GM18508 (cell line): ENCODE results near the gene CACNA2D1.
"Not testable (repeated sequence)": the region's sequence is repeated elsewhere in the genome, so short reads cannot be mapped to it uniquely, and the experiment has no call there.

ENCODE experiments used
- ATAC-seq: cut with Tn5 transposase; IDR thresholded peaks from one replicate; pipeline ENCODE4 v1.9.1; 2021; ENCODE audit warnings: moderate number of reproducible peaks; ENCODE audit not compliant: insufficient read depth, unreplicated experiment

Gene CACNA2D1

DNA sequence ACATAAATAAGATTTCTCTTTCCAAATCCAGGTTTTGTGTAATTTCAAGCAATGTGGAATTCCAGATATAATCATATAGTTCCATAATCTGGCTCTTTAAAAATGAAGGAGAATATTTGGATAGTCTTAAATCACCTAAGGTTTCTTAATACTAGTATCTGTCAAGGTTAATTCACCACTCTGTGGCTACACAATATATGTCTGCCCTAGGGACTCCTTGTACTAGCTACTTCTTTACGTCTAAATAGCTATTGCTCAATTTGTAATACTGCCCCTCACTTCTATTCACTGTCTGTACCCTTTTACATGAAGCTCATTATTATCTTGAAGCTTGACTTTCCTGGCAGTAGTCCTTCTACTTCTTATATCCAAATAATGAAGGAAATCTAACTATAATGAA is 47.2 kb downstream of the CACNA2D1 start:
- no peak for ATAC-seq

DNA sequence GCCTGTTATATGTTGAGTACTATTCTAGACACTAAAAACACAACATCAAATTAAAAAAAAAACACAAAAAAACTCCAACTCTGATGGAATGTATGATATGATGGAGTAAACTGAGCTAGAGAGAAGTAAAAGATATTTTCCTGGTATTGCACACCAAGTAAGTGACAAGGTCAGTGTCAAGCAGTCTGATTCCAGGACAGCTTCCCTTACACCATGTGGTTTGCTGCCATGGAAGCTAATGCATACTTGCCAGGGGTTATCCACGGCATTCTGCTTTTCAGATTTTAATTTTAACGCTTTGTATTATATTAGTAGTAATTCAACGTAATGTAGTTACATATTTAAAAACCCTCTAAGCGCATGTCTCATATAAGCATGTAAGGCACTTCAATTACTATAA is 48.4 kb downstream of the CACNA2D1 start:
- ATAC-seq, result no peak

DNA sequence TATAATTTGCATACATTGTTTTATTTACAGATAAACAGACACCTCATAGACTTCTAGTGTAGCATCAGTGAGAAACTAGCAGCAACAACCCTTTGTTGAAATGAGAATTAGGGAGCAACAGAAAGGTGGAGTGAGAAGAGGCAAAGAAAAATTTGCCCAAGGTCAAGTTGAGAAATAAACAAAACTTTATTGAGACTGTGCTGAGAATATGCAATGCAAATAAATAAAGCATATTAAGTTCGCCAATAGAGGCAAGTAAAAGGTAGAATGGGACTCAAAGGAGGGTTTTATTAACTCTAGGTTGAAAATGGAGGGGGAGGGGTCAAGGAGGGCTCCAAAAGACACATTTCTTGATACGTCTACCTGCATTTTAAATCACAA is 49.7 kb downstream of the CACNA2D1 start:
- ATAC-seq, result no peak

DNA sequence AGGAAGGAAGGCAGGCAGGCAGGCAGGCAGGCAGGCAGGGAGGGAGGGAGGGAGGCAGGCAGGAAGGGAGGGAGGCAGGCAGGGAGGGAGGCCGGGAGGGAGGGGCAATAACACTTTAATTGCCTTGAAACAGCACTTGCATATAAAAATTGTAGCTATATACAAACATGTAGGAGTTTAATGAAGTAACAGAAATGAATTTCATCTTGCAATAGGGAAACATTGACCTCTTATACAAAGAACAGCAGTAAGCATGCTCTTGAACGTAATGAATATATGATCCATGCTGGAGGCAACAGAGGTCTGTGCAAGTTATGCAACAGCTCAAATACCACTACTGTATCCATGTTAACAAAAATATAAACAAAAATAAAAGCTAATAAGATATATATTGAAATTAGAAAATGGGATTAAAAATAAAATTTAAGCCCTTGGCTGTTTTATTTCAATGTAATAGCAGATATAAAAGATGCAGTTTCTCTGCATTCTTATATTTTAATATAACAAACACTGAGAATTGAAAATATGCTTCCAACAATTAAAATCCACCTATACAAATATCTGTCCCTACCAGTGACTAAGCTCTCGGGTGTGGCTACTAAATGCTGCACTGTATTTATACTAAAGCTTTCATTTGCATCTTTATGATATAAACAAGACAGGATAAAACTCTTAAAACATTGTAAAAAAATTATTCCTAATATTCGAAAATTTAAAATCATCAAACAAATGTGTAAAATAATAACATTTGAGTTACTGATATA is 50.3 kb downstream of the CACNA2D1 start:
- no peak for ATAC-seq

DNA sequence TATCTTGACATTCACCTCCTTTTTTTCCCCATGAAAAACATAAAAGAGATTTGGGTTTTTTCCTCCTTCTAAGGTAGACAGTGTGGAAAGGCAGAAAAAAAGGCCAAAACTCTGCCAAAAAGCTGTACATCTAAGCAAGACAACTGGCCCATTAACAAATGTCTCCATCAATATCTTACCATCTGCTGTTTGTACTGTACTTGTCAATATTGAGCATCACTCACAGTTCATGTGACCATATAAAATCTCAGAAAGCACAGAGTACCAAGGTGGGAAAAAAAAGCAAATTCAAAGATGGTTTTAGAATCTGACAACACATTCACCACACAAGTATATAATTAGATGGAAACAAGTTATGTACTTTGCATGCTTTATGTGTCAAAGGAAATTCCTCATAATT is 52.6 kb downstream of the CACNA2D1 start:
- ATAC-seq, result no peak

DNA sequence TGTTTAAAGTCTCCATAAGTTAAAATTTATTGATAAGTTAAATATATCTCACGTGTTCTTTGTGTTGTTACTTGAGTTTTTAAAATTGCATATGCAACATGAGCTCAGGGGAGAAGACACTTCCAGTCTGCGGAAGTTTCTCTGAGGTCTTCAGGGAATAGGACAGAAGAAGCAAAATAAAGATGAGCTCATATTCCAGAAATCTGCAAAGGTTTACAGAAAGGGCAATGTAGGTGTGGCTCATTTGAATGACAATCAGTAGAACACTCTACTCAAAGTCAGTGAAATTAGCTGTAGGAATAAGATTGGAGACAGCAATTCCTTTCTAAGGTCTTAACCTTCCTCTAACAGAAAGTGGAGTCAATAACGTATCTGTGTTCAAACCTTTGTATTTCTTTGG is 53.7 kb downstream of the CACNA2D1 start:
- ATAC-seq, result no peak

DNA sequence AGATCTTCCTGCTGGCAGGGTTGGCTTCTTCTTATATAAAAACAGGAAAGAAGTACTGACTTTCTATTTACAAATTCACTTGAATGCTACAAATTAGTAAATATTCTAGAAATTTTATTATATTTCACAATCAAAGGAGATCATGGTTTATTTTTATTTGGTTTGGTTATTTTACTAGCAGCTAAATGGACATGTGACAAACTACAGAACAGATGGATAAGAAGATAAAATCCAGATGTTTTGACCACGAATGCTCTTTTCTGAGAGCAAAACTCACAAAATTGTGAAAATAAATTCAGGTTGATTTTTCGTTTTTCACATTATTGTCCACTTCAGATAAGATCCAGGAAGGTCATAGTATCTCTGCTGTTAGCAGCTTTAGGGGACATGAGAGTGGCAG is 55.4 kb downstream of the CACNA2D1 start:
- no peak for ATAC-seq

DNA sequence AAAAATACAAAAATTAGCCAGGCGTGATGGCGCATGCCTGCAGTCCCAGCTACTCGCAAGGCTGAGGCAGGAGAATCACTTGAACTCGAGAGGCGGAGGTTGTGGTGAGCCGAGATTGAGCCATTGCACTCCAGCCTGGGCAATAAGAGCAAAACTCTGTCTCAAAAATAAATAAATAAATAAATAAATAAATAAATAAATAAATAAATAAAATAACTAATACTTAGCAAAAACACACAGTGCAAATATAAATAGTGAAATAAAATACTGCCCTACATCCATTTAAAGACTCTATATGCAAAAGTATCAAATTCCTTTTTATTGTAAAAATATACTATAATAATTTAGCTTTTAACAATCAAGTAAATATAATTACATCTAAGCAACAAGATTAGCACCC is 57.0 kb downstream of the CACNA2D1 start:
- ATAC-seq, result not testable (repeated sequence)

DNA sequence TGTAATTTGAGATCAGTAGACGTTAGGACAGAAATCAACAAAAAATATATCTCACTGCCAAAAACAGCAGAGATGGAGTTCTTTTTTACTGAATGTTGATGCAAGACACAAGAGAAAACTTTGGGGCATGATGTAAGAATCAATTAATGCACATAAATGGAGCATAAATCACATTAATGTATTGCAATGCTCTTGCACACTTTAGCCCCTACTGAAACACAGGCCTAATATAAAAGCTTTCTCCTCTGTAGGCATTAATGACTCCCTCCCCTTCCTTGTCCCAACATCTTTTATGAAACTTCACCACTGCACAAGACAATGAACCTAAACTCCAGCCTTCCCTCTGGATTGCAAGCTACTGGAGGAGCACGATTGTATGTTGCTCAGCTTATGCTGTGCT is 58.8 kb downstream of the CACNA2D1 start:
- no peak for ATAC-seq

DNA sequence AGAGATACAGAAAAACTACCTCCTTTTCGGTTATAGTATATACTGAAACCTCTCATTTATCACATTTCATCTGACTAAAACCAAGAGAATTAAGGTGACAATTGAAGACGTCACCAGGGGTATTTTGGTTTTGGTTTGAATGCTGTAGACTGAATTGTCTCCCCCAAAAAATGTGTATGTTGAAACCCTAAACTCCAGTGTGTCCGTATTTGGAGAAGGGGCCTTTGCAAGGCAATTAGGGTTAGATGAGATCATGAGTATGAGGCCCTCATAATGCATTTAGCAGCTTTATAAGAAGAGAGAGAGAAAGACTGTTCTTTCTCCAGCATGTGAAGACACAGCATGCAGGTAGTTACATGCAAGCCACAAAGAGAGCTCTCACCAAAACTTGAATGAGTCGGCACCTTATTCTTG is 59.5 kb downstream of the CACNA2D1 start:
- ATAC-seq, result no peak

DNA sequence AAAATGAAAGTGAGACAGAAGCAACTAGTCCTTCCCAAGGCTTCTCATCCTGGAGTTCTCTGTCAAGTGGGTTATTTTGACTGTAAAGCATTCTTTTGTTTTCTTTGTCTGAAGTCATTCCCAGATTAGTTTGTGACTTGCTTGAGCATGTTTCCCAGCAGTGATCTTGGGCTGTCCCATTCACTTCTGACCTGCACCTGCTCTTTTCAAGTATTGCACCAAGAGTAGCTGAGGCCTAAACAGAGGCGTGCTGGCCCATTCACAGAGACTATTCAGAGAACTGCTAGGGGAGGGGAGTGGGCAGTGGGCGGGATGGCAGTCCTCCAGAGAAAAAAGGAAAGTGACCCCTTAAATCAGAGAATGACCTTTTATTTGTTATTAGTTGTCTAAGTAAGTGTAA is 61.3 kb downstream of the CACNA2D1 start:
- no peak for ATAC-seq

DNA sequence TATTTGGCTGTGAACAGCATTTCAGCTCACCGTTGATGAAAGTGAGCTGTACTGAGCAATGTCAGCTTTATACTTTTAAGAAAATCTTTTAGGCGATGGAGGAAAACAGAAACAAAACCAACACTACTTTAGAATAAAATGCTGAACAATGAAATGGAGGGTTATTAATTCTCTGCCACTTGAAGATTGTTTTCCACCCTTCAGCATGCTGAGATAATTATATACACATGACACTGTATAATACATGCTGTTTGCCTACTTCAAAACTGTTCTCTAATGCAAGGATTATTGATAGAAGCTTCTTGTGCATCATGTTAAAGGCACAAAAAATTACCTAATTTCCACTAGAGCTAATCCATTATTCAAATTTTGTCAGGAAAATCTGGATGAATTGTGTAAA is 66.8 kb downstream of the CACNA2D1 start:
- no peak for ATAC-seq

DNA sequence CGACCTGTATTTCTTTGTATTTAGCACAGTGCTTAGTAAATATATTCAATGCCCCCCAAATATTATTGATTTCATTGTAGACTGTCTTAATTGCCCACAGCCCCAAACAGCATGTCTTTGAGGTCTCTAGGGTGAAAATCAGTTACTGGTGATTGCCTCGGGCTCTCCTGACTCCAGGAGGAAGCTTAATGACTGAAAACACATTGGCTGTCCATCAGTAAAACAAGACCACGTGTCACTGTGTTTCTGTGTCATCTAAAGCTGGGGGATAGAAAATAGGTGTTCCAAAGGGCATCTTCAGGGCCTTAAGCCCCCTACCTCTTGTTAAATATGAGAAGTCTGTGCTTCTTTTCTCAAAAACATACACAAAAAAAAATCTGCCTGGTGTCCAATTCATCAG is 67.9 kb downstream of the CACNA2D1 start:
- ATAC-seq, result no peak

DNA sequence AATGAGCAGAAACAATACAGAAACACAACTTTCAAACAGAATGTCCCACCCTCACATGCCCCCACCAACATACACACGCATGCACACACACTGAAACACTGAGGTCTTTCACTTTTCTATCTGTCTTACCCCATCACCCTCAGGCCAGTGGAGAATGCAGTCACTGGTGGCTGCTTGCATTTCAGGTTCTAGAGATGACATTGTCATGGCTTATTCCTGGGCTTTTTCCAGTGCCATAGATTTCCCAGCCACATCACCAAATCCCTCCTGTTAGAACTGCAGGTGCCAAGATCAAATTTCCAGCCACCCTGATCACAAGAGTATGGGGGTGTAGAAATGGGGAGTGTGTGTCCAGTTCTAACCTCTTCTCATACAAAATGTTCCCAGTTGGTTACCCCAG is 68.4 kb downstream of the CACNA2D1 start:
- ATAC-seq, result no peak

DNA sequence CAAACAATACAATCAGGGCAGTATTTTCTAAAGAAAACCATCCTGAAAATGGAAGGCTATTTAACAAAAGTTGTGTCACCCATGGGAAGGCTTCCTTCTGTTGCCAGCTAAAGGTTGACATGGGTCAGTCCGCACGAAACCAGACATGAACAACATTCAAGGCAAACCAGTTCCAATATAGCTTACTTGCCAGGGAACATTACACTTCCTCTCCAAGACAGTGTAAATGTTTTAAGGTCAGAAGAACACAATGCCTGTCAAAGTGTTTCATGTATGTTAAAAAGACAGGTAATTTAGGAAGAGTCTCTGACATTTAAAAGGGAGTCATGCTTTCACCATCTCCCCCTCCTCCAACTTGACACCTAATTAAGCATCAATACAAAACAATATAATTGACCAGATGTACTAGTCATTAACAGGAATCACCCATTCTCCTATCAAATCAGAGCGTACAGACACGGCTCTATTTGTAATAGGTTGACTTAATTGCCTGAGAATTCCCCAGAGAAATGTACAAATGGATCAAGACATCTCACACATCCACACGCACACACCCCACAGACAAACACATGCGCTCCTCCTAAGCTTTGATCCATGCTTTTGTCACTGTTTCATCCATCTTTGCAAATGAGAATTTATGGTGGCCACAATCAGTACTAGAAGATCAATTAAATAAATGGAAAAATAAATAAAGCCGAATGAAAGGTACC is 69.5 kb downstream of the CACNA2D1 start:
- no peak for ATAC-seq

DNA sequence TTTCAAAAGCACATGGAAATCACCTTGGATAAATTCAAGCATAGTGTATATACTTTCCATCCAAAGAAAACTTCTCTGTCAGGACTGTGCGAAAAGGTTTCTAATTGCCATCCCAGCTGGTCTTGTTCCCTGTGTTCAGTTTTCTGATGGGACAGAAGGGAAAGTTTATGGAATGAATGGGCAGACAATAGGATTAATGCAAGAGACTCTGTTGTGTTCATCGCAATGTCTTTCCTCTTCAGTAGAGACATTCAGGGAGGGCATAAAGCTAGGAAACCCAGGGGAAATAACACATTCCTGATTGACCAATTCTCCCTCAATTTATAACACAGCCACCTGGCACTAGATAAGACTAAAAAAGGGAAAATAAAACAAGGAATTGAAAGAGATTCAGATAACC is 78.9 kb downstream of the CACNA2D1 start:
- ATAC-seq, result no peak

DNA sequence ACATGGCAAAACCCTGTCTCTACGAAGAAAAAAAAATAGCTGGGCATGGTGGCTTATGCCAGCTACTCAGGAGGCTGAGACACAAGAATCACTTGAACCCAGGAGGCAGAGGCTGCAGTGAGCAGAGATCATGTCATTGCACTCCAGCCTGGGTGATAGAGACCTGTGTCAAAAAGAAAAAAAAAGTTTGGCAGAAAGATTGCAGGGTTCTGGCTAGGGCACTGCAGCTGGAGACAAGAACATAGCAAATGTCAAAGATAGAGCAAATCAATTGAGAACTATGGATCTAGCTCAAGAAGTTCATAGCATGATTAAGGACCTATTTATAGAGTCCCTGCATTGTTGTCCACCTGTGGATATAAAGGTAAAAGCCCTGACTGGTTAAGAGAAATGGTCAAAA is 79.5 kb downstream of the CACNA2D1 start:
- ATAC-seq, result no peak

DNA sequence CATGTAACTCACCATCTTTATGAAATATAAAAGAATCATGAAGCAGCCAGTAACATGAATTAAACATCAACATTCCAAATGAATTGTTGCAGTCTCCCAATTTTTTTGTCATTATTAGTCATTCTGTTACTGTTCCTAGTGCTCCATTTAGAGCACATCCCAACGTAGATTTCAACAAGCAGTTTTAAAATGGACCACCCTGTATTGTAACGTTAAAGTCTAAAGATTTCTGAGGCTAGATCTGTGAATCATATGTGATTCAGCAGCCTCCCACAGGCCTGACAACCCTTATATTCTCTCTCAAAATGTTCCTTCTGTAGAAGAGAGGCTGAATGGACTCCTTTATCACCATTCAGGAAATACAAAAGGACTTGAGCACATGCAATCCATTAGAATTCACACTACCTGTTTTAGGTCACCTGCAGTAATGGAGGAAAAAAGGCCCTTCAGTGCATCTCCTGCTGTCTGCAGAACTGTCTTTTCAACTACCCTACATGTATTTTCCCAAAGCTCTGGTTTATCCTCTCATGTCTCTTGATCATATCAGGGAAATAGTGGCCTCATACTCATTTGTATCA is 81.4 kb downstream of the CACNA2D1 start:
- no peak for ATAC-seq

DNA sequence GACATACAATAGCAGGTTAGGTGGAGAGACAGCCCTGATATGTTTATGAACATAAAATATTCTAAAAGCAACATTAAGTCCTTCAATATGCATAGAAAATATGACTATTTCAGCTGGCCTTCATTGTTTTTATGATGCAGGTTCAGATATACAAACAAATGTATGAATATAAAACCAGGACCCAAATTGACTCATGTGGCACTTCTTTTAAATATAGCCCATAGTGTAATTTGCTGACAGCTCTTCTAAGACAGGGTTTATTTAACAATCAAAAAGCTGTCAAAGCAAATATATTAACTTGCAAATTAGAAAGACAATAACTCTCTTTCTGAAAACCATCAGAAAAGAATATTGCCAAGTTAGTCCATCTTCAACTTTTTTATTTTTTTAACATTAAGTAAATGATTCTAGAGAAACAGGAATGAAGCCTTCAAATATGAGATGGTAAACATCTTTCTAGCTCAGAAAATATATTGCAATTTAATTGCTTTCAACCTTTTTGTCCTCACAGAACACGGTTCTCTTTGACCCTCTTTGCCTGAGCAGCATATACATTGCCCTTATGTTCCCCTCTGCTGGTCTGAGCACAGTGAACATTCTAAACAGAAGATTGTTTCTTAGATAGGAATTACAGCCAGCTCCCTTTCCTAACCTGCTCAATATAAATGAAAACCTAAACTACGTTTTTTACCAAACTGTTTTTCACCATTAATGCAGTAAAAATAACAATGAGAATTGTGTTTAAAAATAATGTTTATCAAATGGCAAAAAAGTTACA is 82.8 kb downstream of the CACNA2D1 start:
- ATAC-seq, result no peak

DNA sequence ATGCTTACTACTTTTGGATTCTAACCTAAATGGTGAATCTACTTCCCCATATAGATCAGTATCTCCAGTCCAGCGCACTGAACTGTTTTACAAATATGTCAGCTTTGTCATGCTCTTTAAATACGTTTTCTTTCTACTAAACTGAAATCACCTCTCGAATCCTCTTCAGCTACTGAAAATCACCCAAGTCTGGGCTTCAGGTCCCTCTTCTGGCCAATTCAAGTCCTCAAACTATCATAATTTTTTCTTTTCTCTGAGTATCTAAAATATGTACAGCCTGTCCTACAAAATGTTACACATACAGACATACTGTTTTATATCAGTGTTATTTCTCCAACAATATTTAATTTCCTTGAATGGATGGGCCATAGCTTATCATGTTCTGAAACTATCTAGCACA is 84.2 kb downstream of the CACNA2D1 start:
- no peak for ATAC-seq

DNA sequence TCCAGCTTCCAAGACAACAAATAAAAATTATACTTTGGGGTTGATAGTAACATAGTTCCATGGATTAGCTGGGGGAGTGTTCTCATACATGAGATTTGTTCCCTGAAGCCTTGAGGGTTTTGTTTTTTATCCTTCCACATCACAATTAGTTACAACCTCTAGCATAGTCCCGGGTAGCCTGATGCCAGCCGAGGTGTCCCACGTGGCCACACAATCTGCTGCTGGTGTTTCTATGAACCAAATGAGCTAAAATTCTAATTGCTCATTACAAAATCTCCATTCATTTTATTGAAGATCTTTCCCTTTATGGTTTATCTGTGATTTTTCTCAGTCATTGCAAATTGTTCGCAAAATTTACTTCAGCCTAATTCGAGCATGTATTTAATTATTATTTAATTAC is 84.7 kb downstream of the CACNA2D1 start:
- no peak for ATAC-seq
